Stimulated activated CD8-positive, alpha-beta memory T cell treated with anti-CD3 and anti-CD28 coated beads, Interleukin-4, amount 100 ng/mL, for 4 hours (primary cell): ENCODE results near the gene GADD45B.
"Not testable (repeated sequence)": the region's sequence is repeated elsewhere in the genome, so short reads cannot be mapped to it uniquely, and the experiment has no call there.

ENCODE experiments used
- DNase-seq, 2 donors: peaks; one replicate each; pipeline ENCODE4 v3.0.0-alpha.2; 2020; ENCODE audit warnings: low read depth in 2 of 2, low spot score in 1 of 2

The GADD45B gene

GRCh38 chr19:2512523-2513431 is 36.9 kb downstream of the GADD45B start:
- DNase-seq, result no peak

- DNase-seq, result no peak
Observed at GRCh38 chr19:2514981-2515518, 39.1 kb downstream of the GADD45B start.

DNA sequence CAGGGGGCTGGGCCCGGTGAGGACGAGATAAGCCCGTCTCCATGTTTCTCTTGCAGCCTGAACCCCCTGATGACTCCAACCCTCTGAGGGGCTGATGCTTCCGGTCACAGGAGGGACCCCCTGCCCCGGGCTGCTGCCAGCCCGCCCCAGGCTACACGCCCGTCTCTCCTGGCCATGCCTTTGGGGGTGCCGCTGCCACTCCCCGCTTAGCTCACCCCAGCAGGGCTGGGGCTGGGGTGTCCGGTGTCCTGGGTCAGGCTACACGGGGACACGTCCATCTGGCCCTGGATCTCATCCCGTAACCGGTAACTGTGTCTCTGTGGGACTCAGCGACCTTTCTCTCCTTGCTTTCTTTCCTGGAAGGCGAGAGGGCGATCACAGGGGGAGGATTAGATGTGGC is 40.8 kb downstream of the GADD45B start:
- no peak for DNase-seq

GRCh38 chr19:2517881-2518601 is 42.1 kb downstream of the GADD45B start:
- DNase-seq, result no peak

DNA sequence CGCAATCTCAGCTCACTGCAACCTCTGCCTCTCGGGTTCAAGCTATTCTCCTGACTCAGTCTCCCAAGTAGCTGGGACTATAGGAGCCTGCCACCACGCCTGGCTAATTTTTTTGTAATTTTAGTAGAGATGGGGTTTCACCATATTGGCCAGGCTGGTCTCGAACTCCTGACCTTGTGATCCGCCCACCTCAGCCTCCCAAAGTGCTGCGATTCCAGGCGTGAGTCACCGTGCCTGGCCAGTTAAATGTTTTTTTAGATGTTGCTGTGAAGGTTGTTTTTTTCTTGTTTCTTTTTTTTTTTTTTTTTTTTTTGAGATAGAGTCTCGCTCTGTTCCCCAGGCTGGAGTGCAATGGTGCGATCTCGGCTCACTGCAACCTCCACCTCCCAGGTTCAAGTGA is 42.9 kb downstream of the GADD45B start:
- not testable (repeated sequence) for DNase-seq

DNA sequence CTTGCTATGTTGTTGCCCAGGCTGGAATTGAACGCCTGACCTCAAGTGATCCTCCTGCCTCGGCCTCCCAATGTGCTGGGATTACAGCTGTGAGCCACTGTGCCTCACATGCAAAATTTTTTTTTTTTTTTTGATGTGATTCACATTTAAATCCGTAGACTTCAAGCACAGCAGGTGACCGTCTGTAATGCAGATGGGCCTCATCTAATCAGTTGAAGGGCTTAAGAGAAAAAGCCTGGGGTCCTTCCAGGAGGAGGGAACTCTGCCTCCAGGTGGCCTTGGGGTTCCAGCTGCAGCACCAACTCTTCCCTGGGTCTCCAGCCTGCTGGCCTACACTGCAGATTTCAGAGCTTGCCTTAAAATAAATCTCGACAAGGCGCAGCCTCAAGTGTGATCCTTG is 43.6 kb downstream of the GADD45B start:
- no peak for DNase-seq

DNA sequence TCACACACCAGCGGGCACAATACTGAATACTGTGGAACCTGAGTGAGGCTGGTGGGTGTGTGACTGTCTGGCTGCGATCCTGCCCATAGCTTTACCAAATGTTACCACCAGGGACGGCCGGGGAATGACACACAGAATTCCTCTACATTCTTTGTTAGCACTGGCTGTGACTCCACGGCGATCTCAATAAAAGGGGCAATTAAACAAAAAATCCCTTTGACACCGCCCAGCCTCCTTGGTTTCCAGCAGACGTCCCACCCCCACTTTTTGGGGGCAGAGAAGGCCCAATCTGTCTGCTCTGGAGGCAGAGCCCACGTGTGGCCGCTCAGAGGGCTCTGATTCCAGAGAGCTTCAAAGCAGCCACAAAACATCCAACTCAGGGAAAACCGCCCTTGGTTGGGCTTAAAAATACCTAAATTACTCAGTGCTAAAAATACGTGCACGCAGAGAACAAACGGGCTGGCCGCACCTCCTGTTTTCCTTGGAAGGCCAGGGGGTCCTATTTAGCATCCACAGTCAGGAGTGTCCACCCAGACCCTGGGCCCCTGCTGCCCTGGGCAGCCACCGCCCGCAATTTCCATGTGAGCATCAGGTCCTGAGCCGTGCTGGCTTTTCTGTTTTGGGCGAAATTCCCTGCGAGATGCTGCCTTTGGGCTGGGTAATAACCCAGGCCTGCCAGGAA is 47.8 kb downstream of the GADD45B start:
- DNase-seq, result no peak

- no peak for DNase-seq
Observed at GRCh38 chr19:2524361-2524839, 48.5 kb downstream of the GADD45B start.

- no peak for DNase-seq
Observed at GRCh38 chr19:2524840-2525723, 49.2 kb downstream of the GADD45B start.

- DNase-seq, result no peak
Observed at GRCh38 chr19:2527171-2527570, 51.2 kb downstream of the GADD45B start.

- no peak for DNase-seq
Observed at GRCh38 chr19:2527686-2528085, 51.8 kb downstream of the GADD45B start.
